COR-L47 (cell line): ENCODE measurements around the gene ITPRIPL1.

ENCODE experiments used
- DNase-seq: peaks from one replicate; lab custom pipeline; 2025; lab: John Stamatoyannopoulos, UW

ITPRIPL1 gene

GRCh38 chr2:96354492-96354891 is 29.4 kb downstream of the ITPRIPL1 start:
- DNase-seq = no peak

GRCh38 chr2:96356889-96357288 is 31.8 kb downstream of the ITPRIPL1 start:
- DNase-seq = no peak

- no peak for DNase-seq
Observed at GRCh38 chr2:96359310-96359709, 34.2 kb downstream of the ITPRIPL1 start.

- DNase-seq = no peak
Observed at GRCh38 chr2:96359866-96360265, 34.7 kb downstream of the ITPRIPL1 start.

GRCh38 chr2:96361751-96362150 is 36.6 kb downstream of the ITPRIPL1 start:
- no peak for DNase-seq

GRCh38 chr2:96369186-96369585 is 44.1 kb downstream of the ITPRIPL1 start:
- DNase-seq = no peak

GRCh38 chr2:96374211-96374951 is 49.3 kb downstream of the ITPRIPL1 start:
- peak; percentile 98 for DNase-seq
